Measurements from ENCODE around the gene PACRG.

GRCh38 chr6:163120223-163120622 lies 392.4 kb downstream of the PACRG start:
- no peak for TF ChIP-seq CTCF (IDR thresholded peaks at IDR 0.05 in 4 of 5, conservative IDR thresholded peaks at IDR 0.05 in 1 of 5)
- TF ChIP-seq POLR2A (IDR thresholded peaks at IDR 0.05): no peak

All from gastrocnemius medialis (tissue), 4 donors.